ENCODE data around the gene HDAC4.

HDAC4 gene

GRCh38 chr2:239175181-239175580, 225.6 kb downstream of the HDAC4 start:
- peaks cover 32% of the 10 kb centered on the region for H3K36me3 ChIP-seq (ENCODE audit: insufficient read depth, low read length)
- H3K4me3 ChIP-seq (ENCODE audit: low read length), result no peak overlapping the region
- H3K27me3 ChIP-seq (ENCODE audit: insufficient read depth, low read length), result no peaks in the 10 kb centered on the region
- H3K9me3 ChIP-seq (ENCODE audit: insufficient read depth, low read depth, low read length), result peaks cover 59% of the 10 kb centered on the region
- WGBS, result 98% methylated on average over 11 of the region's 11 CpGs
- no peak overlapping the region for H3K9ac ChIP-seq (ENCODE audit: low read depth, low read length)
- no peak overlapping the region for H3K27ac ChIP-seq (ENCODE audit: low read depth, low read length)
- no peaks in the 10 kb centered on the region for H3K4me1 ChIP-seq (ENCODE audit: insufficient read depth, low read length)

- no peak overlapping the region for H3K4me3 ChIP-seq (ENCODE audit: low read length)
- 95% methylated on average over 1 of the region's 1 CpG for WGBS
- H3K36me3 ChIP-seq (ENCODE audit: insufficient read depth, low read length), result peaks cover 32% of the 10 kb centered on the region
- H3K27ac ChIP-seq (ENCODE audit: low read depth, low read length), result no peak overlapping the region
- peaks cover 59% of the 10 kb centered on the region for H3K9me3 ChIP-seq (ENCODE audit: insufficient read depth, low read depth, low read length)
- no peaks in the 10 kb centered on the region for H3K4me1 ChIP-seq (ENCODE audit: insufficient read depth, low read length)
- H3K9ac ChIP-seq (ENCODE audit: low read depth, low read length), result no peak overlapping the region
- no peaks in the 10 kb centered on the region for H3K27me3 ChIP-seq (ENCODE audit: insufficient read depth, low read length)
These were observed 227.5 kb downstream of the HDAC4 start for GRCh38 chr2:239173301-239173700.

- no peak overlapping the region for H3K9ac ChIP-seq (ENCODE audit: low read depth, low read length)
- H3K9me3 ChIP-seq (ENCODE audit: insufficient read depth, low read depth, low read length), result peaks cover 48% of the 10 kb centered on the region
- no peak overlapping the region for H3K27ac ChIP-seq (ENCODE audit: low read depth, low read length)
- H3K36me3 ChIP-seq (ENCODE audit: insufficient read depth, low read length), result peaks cover 24% of the 10 kb centered on the region
- H3K4me1 ChIP-seq (ENCODE audit: insufficient read depth, low read length), result no peaks in the 10 kb centered on the region
- no peaks in the 10 kb centered on the region for H3K27me3 ChIP-seq (ENCODE audit: insufficient read depth, low read length)
- H3K4me3 ChIP-seq (ENCODE audit: low read length), result no peak overlapping the region
These were observed 229.2 kb downstream of the HDAC4 start for GRCh38 chr2:239171643-239172042.

- H3K4me1 ChIP-seq (ENCODE audit: insufficient read depth, low read length), result no peaks in the 10 kb centered on the region
- 95% methylated on average over 27 of the region's 27 CpGs for WGBS
- peaks cover 12% of the 10 kb centered on the region; the same call in 1 of the 2 replicates for H3K36me3 ChIP-seq (ENCODE audit: insufficient read depth, low read length)
- H3K9me3 ChIP-seq (ENCODE audit: insufficient read depth, low read depth, low read length), result peaks cover 40% of the 10 kb centered on the region
- no peak overlapping the region for H3K9ac ChIP-seq (ENCODE audit: low read depth, low read length)
- H3K27me3 ChIP-seq (ENCODE audit: insufficient read depth, low read length), result no peaks in the 10 kb centered on the region
- no peak overlapping the region for H3K4me3 ChIP-seq (ENCODE audit: low read length)
- H3K27ac ChIP-seq (ENCODE audit: low read depth, low read length), result no peak overlapping the region
These were observed 231.3 kb downstream of the HDAC4 start for GRCh38 chr2:239169311-239170048.

GRCh38 chr2:239168575-239168974, 232.2 kb downstream of the HDAC4 start:
- H3K4me1 ChIP-seq (ENCODE audit: insufficient read depth, low read length), result no peaks in the 10 kb centered on the region

GRCh38 chr2:239167766-239168444, 232.9 kb downstream of the HDAC4 start:
- Histone ChIP-seq H3K27ac (ENCODE audit: low read depth, low read length) (no peak overlapping the region), H3K4me3 (ENCODE audit: low read length) (no peak overlapping the region), H3K4me1 (ENCODE audit: insufficient read depth, low read length) (no peaks in the 10 kb centered on the region), H3K36me3 (ENCODE audit: insufficient read depth, low read length) (peaks cover 18% of the 10 kb centered on the region; the same call in 1 of the 2 replicates), H3K9ac (ENCODE audit: low read depth, low read length) (no peak overlapping the region), H3K27me3 (ENCODE audit: insufficient read depth, low read length) (no peaks in the 10 kb centered on the region), H3K9me3 (ENCODE audit: insufficient read depth, low read depth, low read length) (peaks cover 25% of the 10 kb centered on the region)
- 96% methylated on average over 26 of the region's 26 CpGs for WGBS

More at GRCh38 chr2:239168575-239168974, 232.2 kb downstream of the HDAC4 start:
- 96% methylated on average over 22 of the region's 22 CpGs for WGBS
- Histone ChIP-seq H3K4me3 (ENCODE audit: low read length) (no peak overlapping the region), H3K9me3 (ENCODE audit: insufficient read depth, low read depth, low read length) (peaks cover 32% of the 10 kb centered on the region), H3K27me3 (ENCODE audit: insufficient read depth, low read length) (no peaks in the 10 kb centered on the region), H3K36me3 (ENCODE audit: insufficient read depth, low read length) (peaks cover 14% of the 10 kb centered on the region; the same call in 1 of the 2 replicates), H3K9ac (ENCODE audit: low read depth, low read length) (no peak overlapping the region), H3K27ac (ENCODE audit: low read depth, low read length) (no peak overlapping the region)

DNA sequence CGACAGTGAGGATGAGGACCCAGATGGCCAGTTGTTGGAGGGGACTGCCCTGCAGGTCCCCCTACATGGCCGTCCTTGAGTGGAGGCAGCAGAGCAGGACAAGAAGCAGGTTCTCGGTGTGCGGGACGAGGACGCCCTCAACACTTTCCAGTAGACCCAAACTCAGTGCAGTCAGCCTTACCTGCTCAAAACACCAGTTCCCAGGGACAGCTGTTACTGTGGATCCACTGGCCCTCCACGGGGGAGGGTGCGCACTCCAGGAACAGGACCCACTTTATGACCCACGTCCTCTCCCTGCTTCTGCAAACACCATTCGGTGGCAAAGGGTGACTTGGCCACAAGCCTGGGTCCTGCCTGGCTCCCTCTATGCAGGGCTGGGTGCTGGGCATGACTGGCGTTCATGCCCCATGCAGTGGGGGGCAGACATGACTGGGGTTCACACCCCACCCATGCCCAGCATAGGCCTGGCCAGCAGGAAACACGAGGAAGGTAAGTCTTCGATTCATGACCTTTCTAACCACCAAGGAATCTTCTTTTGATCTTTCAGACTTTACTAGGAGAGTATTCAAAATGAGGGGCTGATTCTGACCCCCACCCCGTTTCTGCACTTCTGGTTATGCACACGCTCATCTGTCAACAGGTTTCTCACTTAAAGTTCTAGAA, 233.7 kb downstream of the HDAC4 start:
- no peak overlapping the region for H3K9ac ChIP-seq (ENCODE audit: low read depth, low read length)
- H3K4me3 ChIP-seq (ENCODE audit: low read length), result no peak overlapping the region
- H3K4me1 ChIP-seq (ENCODE audit: insufficient read depth, low read length), result no peaks in the 10 kb centered on the region
- no peaks in the 10 kb centered on the region for H3K27me3 ChIP-seq (ENCODE audit: insufficient read depth, low read length)
- H3K27ac ChIP-seq (ENCODE audit: low read depth, low read length), result no peak overlapping the region
- H3K36me3 ChIP-seq (ENCODE audit: insufficient read depth, low read length), result peaks cover 18% of the 10 kb centered on the region; the same call in 1 of the 2 replicates
- 92% methylated on average over 15 of the region's 15 CpGs for WGBS
- H3K9me3 ChIP-seq (ENCODE audit: insufficient read depth, low read depth, low read length), result peaks cover 18% of the 10 kb centered on the region

DNA sequence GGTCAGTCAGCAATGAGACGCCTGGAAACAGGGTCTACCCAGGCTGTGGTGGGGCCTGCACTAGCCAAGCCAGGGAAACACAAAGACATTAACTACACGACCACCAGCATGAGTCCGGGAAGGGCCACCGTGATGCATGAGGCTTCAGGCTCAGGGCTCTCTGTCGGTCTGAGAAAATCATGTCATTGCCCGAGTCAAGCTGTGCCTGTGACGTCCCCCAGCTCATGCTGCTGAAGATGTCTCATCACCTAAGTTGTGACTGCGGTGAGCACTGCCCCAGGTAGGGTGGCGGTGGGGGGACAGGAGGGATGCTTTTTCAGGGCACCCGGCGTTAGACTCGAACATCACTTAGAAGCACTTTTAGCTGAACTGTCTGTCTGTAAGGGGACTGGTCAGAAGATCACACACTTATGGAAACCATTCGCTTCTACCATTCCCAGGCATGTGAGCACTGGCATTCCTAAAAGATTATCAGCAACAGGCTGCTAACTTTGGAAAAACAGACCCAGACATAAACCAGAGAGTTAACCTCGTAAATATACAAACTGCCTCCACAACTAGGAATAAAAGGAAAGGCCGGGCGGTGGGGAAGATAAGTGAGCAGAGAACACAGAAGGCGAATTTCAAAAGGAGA, 234.5 kb downstream of the HDAC4 start:
- no peaks in the 10 kb centered on the region for H3K4me1 ChIP-seq (ENCODE audit: insufficient read depth, low read length)
- no peak overlapping the region for H3K27ac ChIP-seq (ENCODE audit: low read depth, low read length)
- 90% methylated on average over 17 of the region's 17 CpGs for WGBS
- no peak overlapping the region for H3K4me3 ChIP-seq (ENCODE audit: low read length)
- peaks cover 11% of the 10 kb centered on the region for H3K9me3 ChIP-seq (ENCODE audit: insufficient read depth, low read depth, low read length)
- peaks cover 11% of the 10 kb centered on the region; the same call in 1 of the 2 replicates for H3K36me3 ChIP-seq (ENCODE audit: insufficient read depth, low read length)
- H3K9ac ChIP-seq (ENCODE audit: low read depth, low read length), result no peak overlapping the region
- no peaks in the 10 kb centered on the region for H3K27me3 ChIP-seq (ENCODE audit: insufficient read depth, low read length)

GRCh38 chr2:239165206-239165831, 235.5 kb downstream of the HDAC4 start:
- 96% methylated on average over 19 of the region's 19 CpGs for WGBS
- Histone ChIP-seq H3K4me1 (ENCODE audit: insufficient read depth, low read length) (no peaks in the 10 kb centered on the region), H3K9me3 (ENCODE audit: insufficient read depth, low read depth, low read length) (peaks cover under 1% of the 10 kb centered on the region; the same call in 1 of the 2 replicates), H3K4me3 (ENCODE audit: low read length) (no peak overlapping the region), H3K36me3 (ENCODE audit: insufficient read depth, low read length) (peaks cover 15% of the 10 kb centered on the region; the same call in 1 of the 2 replicates), H3K27me3 (ENCODE audit: insufficient read depth, low read length) (no peaks in the 10 kb centered on the region), H3K27ac (ENCODE audit: low read depth, low read length) (no peak overlapping the region), H3K9ac (ENCODE audit: low read depth, low read length) (no peak overlapping the region)

DNA sequence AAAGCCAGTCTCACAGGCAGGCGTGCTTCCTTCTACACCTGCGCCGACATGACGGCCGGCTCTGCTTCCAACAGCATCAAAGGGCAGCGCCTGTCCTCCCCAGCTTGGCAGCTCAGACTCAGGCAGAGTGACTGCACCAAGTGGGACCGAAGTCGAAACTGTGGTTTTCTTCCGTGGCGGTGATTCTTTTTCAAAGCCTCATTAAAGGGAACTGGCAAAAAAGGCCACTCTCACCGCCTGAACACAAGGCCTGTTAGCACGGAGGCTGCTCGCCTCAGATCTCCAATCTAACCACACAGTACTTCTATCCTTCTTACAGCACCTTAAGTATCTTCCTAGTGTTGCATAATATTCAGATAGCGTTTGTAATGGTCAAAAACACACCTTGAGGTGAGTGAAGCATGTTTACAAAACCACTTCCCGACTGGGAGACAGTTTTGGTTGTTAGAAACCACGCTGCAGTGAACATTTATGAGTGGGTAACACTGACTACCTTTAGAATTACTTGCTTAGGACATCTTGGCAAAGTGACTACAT, 236.4 kb downstream of the HDAC4 start:
- Histone ChIP-seq H3K9ac (ENCODE audit: low read depth, low read length) (no peak overlapping the region), H3K4me1 (ENCODE audit: insufficient read depth, low read length) (no peaks in the 10 kb centered on the region), H3K4me3 (ENCODE audit: low read length) (no peak overlapping the region), H3K27me3 (ENCODE audit: insufficient read depth, low read length) (no peaks in the 10 kb centered on the region), H3K9me3 (ENCODE audit: insufficient read depth, low read depth, low read length) (no peaks in the 10 kb centered on the region), H3K27ac (ENCODE audit: low read depth, low read length) (no peak overlapping the region), H3K36me3 (ENCODE audit: insufficient read depth, low read length) (peaks cover 19% of the 10 kb centered on the region; the same call in 1 of the 2 replicates)
- whole genome bisulfite sequencing, result 96% methylated on average over 16 of the region's 16 CpGs
